KG1 (cell line): ENCODE measurements around the gene CHCHD1.
"Not testable (repeated sequence)": the region's sequence is repeated elsewhere in the genome, so short reads cannot be mapped to it uniquely, and the experiment has no call there.

ENCODE experiments used
- DNase-seq: peaks from one replicate; lab custom pipeline; 2025; lab: John Stamatoyannopoulos, UW

CHCHD1 gene

DNA sequence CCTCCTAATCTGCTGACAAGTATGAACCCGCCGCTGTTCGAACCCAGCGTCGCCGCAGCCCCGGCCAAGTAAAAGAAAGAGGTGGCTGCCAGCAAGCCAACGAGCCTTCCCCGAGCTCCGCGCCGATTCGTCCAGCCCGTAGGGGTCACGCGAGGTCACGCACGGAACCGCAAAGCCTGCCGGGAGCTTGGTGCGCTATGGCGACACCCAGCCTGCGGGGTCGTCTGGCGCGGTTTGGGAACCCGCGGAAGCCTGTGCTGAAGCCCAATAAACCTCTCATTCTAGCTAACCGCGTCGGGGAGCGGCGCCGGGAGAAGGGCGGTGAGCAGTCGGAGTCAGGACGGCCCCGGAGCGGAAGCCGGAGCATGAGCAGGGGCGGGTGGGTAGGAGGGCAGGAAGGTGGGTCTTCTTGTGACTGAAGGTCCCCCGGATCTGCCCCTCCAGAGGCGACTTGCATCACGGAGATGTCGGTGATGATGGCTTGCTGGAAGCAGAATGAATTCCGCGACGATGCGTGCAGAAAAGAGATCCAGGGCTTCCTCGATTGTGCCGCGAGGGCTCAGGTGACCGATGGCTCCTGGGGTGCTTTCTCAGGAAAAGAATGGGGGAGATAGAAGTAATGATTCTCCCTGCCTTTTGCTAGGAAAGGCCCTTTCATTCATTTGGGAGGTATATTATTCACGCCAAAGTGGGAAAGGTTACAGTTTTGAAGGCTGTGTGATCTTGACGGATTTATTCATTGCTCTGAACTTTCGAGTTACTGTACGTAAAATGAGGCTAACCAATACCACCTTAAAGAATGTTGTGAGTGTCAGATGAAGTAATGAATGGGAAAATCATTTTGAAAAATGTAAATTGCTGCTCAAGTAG, at the start of gene CHCHD1:
CHCHD1 (plus strand) TSS at position 170 of the 870 bp plus-strand sequence; CDS start at position 198, 28 bp downstream.
- peak; percentile 64 for DNase-seq

- no peak for DNase-seq
Measured at GRCh38 chr10:73732426-73732825, 49.4 kb upstream of the CHCHD1 start.

DNA sequence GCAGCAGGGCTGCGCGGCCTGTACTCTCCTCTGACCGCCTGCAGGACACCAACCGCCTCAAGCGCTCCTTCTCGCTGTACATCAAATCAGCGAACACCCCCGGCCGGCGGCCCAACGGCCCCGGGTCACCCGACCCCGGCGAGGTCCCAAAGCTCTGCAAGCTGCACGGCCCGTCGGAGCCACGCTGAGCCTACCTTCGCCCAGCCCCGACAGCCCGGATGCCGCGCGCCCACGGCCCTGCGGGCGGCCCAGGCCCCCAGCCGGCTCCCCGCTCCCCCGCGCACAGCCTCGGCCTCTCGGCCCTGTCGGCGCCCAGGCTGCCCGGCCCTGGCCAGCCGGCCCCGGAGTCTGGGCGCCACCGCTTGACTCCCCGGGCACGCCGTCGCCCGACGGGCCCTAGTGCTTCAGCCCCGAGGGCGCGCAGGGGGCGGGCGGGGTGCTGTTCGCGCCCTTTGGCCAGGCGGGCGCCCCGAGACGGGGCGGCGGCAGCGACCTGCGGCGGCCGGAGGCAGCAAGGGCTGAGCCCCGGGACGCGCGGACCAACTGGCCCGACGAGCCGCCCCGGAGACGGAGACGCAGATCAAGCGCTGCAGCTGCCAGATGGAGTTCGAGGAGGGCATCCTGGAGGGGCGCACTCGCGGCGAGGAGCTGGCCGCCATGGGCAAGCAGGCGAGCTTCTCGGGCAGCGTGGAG, 48.8 kb upstream of the CHCHD1 start:
- DNase-seq = no peak

- DNase-seq = no peak
Measured at GRCh38 chr10:73734028-73734720, 47.7 kb upstream of the CHCHD1 start.

DNA sequence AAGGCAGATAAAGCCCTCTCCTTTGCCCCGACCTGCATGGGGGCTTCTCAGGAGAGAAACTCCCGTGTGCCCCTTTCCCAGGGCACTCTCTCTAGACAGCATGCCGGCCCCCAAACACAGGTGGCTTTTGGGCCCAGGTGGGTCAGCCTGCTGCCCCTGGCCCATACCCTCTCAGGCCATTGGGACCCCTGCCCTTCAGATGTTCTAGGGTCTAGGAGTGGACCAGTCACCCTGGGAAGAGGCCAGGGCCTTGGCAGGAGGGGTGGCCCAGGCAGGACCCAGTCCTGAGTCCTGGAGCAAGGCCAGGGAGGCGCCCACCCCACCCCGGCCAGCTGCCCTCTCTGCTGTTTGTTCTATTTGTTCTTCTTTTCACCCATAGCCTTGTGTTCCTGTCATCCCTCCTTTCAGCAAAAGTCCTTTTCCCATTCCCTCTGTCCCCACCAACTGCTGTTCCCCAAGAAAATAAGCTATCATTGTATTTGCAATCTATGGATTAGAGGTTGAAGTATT, 47.0 kb upstream of the CHCHD1 start:
- DNase-seq = no peak

- DNase-seq = not testable (repeated sequence)
Measured at GRCh38 chr10:73740501-73741254, 41.2 kb upstream of the CHCHD1 start.

- no peak for DNase-seq
Measured at GRCh38 chr10:73742454-73742734, 39.5 kb upstream of the CHCHD1 start.

GRCh38 chr10:73743327-73743904, 38.4 kb upstream of the CHCHD1 start:
- DNase-seq = no peak

DNA sequence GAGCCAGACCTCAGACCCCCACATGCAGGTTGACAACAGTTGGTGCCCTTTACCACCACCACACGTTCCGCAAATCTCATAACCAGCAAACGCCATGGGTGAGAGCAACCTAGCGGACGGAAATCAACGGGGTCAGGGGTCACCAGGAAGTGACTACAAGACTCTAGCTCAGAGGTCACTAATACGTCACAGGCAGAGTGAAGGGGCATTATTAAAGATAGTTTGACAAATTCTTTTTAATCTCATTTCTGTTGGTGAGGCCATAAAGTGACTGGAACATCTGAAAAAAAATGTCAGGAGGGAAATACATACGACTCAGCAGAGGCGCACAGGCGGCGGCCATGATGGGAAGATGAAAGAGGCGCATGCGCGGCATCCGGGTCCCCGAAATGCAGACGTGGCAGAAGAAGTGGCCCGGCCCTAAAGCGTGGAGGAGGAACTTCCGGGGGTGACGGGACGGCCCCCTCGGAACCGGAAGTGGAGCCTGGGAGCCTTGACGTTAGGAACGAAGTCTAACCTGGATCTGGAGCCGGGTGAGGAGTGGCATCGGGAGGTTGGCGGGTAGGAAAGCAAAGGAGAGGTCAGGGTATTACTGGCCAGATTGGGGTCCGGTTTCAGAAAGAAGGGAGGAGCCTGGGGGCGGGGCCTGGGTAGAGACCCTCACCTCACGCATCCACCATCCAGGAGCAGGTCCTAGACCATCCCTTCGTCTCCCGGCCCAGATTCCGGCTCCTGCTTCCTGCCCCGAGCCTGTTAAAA, 37.8 kb upstream of the CHCHD1 start, which contains the start of gene SEC24C:
SEC24C (plus strand) TSS at position 468 of the 759 bp plus-strand sequence. CDS start 2,461 bp downstream, outside the sequence.
- DNase-seq = peak; percentile 92

DNA sequence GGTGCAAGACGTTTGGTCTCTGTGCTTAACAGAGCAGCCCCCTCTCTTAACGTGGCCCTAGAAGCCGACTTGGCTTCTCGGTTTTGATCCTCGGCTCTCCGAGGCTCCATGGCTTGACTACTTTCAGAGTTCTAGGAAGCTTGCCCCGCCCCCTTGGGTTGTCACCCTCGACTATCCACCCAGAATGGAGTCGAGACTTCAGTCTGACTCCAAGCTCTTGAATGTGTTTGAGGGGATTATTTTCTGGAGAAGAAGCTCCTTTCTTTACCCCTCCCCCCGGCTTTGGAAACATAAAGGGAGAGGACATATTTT, 37.2 kb upstream of the CHCHD1 start:
- no peak for DNase-seq

DNA sequence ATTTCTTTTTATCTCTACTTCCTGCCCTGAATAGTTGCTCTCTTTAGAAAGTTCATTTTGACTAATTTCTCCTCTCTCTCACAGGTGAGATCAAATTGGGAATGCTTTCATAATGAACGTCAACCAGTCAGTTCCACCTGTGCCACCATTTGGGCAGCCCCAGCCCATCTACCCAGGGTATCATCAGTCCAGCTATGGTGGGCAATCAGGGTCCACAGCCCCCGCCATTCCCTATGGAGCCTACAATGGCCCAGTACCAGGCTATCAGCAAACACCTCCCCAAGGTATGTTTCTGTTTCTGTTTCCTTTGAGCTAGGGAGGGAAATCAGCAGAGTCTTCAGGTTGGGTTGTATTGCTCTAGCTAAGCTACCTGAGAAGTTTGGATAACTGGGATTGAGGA, 35.1 kb upstream of the CHCHD1 start:
- DNase-seq = no peak

DNA sequence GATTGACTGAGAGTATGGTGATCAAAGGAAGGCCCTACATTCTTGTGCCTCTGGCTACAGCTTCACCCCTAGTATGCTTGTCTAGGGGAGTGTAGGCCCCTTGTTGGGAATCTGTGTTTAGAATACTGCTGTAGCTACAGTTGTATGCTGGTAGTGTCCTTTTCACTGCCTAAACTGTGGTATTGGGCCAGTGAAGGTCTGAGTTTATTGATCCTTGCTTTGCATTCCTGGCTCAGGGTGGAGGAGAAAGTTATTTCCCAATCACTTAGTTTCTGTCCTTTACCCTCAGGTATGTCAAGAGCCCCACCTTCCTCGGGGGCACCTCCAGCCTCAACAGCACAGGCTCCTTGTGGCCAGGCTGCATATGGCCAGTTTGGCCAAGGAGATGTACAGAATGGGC, 31.0 kb upstream of the CHCHD1 start:
- DNase-seq = no peak

DNA sequence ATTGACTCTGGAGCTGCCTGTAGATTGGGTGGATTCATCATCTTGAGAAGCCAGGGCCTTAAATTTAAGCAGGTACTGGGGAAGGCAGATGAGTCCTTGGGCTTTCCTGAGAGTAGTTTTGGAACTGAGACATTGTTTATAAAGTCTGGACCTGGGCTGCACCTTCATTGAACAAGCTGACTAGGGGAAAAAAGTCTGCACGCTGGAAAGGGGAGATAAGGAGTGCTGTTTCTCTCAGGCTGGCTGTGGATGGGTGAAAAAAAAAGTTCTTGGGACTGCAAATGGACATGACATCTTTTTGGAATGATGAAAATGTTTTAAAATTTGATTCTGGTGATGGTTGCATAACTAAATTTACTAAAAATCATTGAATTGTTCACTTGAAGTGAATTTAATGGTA, 25.7 kb upstream of the CHCHD1 start:
- DNase-seq = no peak

DNA sequence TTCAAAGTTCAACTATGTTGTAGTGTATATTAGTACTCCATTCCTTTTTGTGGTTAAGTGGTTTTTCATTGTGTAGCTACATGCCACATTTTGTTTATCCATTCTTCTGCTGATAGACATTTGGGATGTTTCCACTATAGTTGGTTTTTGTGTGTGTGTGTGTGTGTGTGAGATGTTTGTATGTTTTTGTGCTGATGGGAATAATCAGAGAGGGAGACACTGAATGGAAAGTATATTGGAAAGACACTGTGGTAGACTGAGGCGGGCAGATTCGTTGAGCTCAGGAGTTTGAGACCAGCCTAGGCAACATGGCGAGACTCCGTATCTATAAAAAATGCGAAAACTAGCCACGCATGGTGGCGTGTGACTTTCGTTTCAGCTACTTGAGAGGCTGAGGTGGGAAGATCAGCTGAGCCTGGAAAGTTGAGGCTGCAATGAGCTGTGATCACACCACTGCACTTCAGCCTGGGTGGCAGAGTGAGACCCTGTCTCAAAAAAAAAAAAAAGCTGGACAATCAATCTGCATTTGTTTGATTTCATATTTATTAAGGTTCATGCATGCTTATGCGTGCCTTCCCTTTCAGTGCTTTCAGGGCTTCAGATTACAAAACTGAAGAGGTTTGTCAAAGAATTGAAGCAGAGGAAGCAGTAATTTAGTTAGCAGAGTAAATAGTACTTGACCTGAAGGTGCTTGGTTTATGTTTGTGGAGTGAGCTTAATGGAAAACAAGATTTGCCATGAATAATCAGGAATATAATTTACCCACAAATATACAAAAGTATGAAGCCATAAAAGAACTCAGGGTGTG, 22.9 kb upstream of the CHCHD1 start:
- DNase-seq = no peak

DNA sequence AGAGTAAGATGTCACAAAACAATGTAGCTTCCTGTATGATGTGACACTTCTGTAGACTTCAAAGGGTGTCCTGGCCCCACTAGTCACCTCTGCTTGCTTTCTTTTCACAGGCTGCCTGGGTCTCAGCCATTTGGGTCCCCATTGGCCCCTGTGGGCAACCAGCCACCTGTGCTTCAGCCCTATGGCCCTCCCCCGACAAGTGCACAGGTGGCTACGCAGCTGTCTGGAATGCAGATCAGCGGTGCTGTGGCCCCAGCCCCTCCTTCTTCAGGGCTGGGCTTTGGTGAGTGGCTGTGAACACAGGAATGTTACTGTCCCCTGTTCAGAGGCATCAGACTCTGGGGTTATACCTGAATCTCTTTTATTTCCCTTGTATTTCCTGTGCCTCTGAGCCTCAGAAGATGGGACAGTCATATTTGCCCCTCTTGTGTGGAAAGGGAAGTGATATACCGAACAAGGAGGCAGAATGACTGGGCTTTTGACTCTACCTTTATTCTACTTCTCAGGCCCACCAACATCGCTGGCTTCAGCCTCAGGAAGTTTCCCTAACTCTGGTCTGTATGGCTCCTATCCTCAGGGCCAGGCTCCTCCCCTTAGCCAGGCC, 22.2 kb upstream of the CHCHD1 start:
- no peak for DNase-seq

DNA sequence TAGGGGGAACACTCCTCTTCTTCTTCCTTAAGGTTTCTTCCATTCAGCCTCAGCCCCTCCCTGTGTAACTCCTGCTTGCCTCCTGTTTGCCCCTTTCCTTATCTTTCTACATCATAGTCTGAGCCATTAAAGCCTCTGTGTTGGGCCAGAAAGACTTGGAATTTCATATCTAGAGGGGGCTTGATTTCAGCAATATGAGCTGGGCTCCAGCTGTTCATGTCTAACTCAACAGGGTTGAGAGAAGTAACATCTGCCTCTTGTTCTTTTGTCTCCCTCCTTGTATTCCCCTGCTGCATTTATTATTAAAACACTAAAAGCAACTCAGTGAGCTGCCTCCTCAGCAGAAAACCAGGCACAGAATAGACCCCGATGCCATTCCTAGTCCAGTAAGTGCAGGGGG, 20.1 kb upstream of the CHCHD1 start:
- DNase-seq = no peak

DNA sequence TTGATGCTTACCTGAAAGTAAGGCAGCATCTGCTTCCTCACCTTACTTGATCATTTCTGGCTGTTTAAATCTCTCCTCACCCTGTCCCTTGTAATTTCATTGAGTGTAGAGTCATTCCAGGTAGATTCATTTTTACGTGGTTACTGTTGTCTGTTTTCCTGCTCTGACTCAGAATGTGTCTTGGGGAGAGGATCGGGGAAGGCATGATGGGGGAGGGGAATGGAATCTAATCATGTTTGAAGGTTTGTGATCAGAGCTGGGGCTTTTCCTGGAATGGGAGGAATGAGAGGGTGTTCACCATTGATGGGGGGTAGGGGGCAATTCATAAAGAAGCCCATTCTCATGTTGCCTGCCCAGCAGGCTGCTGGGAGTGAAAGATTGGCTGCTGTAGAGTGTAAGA, 18.9 kb upstream of the CHCHD1 start:
- no peak for DNase-seq

- DNase-seq = no peak
Measured at GRCh38 chr10:73763343-73763742, 18.5 kb upstream of the CHCHD1 start.

GRCh38 chr10:73765066-73765465, 16.8 kb upstream of the CHCHD1 start:
- no peak for DNase-seq

- DNase-seq = no peak
Measured at GRCh38 chr10:73768881-73769280, 13.0 kb upstream of the CHCHD1 start.
